Body of pancreas (tissue), 4 donors: ENCODE data around the gene CDHR4.

Source experiments
- CTCF ChIP-seq, 7 experiments: fragments of 450-650 bp in 4 of 7; fragments of 200-600 bp in 3 of 7; sonication (generic) in 3 of 7; IDR thresholded peaks; one replicate each; pipeline ENCODE4 v1.5.1; 2016 to 2019; ENCODE audit warnings: antibody characterized with exemption in 7 of 7
- POLR2A ChIP-seq, 3 donors: fragments of 450-650 bp; IDR thresholded peaks; one replicate each; pipeline ENCODE4 v1.6.1; 2016; ENCODE audit warnings: antibody characterized with exemption in 3 of 3, mild to moderate bottlenecking in 2 of 3

GRCh38 chr3:49790626-49791411, 8.9 kb downstream of the CDHR4 start:
- TF ChIP-seq CTCF (IDR thresholded peaks at IDR 0.05) (no peak), POLR2A (IDR thresholded peaks at IDR 0.05) (no peak)
